GM18519 (cell line): ENCODE measurements around the gene ZCCHC7.
"Not testable (repeated sequence)": the region's sequence is repeated elsewhere in the genome, so short reads cannot be mapped to it uniquely, and the experiment has no call there.

Experiments used
- ATAC-seq: cut with Tn5 transposase; IDR thresholded peaks from one replicate; pipeline ENCODE4 v1.9.1; 2021; ENCODE audit warnings: mild to moderate bottlenecking, moderate library complexity; ENCODE audit not compliant: unreplicated experiment, low FRiP score

The ZCCHC7 gene

DNA sequence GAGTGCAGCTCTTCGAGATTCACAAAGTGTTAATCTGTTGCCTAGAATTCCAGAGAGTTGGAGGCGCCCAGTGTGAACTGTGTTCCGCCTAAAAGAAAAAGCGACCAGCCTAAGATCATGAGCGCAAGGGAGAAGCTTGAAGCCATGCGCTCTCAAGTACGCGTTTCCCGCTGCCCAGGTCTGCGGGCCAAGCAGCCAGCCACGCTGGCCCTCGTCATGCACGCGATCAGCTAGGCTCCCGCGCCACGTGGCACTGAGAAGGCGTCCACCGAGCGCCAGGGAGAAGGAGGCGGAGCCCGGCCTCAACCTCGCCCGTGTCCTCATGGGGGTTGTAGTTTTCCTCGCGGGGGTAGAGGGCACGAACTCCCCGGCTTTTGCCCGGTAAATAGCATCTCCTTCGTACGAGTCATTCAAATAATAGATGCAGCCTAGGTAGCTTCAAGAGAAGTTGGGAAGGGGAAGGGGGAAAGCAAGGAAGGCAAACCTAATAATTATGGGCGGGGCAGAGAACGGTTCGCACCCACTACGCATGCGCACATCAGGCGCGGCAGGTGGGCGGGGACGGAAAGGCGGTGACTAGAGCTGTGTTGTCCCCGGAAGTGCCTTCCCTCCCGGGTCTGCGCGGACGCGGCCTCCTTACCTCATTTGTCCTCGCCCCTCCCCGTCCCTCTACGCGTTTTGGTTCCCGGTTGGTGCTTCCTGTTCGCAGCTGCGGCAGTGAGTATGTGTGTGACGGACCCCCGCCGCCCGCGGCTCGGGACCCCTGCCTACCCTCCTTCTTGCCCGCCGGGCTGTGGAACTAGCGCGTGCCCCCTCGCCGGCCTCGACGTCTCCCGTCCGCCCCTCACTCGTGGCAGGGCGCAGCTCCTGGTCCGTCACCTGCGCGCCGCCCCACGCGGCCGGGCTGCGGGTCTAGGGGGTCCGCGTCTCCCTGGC is at the start of gene ZCCHC7:
Gene ZCCHC7, plus strand, starts transcription at position 668 of the 936 bp plus-strand sequence.
- ATAC-seq: peak; percentile 67

DNA sequence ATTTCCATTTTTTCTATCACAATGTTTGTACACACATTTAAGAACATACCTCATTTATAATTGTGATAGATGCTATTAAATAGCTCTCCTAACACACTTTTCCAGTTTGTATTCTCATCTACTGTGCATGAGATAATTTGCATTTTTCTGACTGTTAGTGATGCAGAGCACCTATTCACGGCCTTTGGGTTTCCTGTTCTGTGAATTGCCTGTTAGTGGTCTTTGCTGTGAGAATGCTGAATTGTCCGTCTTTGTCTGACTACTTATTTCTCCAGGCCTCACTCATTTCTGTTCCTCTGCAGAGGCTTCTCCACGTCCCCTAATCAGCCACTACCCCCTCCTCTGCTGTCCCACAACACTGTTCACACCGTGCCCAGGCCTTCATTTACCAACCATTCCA is 45.6 kb upstream of the ZCCHC7 start:
- ATAC-seq: not testable (repeated sequence)

GRCh38 chr9:37079370-37080164 is 40.8 kb upstream of the ZCCHC7 start:
- peak; percentile 59 for ATAC-seq

- ATAC-seq: peak; percentile 9
Measured at GRCh38 chr9:37080165-37080628, 40.2 kb upstream of the ZCCHC7 start.

DNA sequence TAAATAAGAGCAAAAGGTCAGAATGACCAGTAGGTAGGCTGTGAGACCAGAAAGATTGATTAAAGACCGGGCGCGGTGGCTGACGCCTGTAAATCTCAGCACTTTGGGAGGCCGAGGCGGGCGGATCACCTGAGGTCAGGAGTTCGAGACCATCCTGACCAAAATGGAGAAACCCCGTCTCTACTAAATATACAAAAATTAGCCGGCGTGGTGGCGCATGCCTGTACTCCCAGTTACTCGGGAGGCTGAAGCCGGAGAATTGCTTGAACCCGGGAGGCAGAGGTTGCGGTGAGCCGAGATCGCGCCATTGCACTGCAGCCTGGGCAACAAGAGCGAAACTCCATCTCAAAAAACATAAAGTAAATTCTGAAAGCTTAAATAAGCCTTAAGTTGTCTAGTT is 38.9 kb upstream of the ZCCHC7 start:
- not testable (repeated sequence) for ATAC-seq

GRCh38 chr9:37082214-37082765 is 38.1 kb upstream of the ZCCHC7 start:
- no peak for ATAC-seq

DNA sequence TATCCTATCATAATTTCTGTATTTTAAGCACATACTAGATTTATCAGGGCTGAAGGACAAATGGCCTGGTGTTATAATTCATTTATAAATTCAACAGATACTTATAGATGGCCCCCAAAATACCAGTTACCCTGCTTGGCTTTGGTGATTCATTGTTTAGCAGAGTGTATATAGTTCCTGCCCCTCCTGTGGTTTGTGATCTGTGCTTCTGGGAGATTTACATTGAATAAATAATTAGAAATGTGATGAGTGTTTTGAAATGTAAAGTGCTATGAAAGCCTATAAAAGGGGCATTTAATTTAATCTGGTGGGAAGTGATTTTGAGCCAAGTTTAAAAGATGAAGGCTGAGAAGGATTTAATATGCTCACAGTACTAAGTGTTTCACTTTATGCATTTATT is 36.7 kb upstream of the ZCCHC7 start:
- no peak for ATAC-seq

DNA sequence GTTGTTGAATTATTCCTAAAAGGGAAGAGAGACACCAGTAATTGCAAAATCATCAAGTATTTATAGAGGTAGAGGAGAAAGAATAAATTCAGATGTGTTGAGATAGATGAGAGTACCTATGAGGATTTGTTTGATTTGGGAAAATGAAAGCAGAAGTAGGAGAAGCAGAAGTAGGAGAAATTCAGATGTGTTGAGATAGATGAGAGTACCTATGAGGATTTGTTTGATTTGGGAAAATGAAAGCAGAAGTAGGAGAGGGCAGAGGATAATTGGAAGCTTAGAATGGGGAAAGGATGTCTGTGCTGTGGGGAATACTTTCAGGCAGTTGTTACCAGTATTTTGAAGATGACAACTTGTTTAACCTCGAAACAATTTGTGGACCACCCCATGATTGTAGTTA is 35.1 kb upstream of the ZCCHC7 start:
- ATAC-seq: no peak

DNA sequence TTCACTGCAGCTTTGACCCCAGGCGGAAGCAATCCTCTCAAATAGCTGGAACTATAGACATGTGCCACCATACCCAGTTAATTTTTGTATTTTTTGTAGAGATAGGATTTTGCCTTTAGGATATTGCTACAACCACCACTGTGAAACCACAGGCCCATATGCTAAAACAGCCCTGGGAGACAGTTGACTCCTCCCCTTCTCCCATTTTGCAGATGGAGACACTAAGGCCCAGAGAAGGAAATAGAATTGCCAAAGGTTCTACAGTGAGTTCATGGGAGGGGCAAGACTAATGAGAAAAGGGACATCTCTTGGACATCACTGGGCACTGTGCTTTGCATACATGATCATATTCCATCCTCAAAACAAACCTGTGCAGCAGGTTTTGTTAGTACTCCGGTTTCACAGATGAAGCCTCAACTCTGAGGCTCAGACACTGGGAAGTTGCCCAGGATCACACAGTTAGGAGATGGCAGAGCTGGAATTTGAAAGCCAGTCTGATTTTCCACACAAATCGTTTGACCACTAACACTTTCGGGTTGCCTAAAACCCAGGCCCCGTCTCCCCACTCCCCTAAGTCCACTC is 27.6 kb upstream of the ZCCHC7 start:
- not testable (repeated sequence) for ATAC-seq

DNA sequence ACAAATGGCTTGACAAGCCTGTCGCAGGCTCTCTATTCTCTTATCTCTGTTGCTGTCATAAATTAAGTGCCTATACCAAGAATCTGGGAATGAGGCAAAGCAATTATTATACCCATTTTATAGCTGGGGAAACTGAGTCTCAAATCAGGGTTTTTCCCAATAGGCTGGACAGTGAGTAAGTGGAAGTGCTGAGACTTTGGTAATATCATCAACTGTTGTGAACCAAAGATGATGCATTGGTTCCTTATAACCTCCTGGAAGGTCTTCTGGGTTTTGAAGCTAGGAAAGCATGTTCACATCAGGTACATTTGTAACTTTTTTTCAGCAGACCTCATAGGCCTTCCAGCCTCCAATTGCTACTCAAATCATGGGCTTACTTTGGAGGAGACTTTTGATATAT is 25.6 kb upstream of the ZCCHC7 start:
- no peak for ATAC-seq

GRCh38 chr9:37096628-37097027 is 23.7 kb upstream of the ZCCHC7 start:
- ATAC-seq: no peak

DNA sequence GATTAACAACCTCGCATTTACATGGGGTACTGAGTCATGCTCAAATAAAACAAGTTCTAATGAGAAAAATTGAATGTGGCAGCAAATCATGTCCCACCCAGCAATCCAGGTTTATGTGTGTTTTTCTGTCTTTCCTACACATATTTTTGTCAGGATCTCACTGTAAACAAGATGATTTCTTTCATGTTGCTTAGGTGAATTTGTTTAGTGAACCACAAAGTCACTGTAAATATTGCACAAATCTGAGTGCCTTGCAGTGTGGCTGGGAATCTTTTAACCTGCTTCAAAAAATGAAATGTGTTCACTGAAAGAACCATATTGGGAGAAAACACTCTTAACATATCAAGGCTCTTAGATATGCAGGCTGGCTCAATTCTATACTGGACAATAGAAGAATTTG is 23.1 kb upstream of the ZCCHC7 start:
- ATAC-seq: no peak

- no peak for ATAC-seq
Measured at GRCh38 chr9:37100327-37100726, 20.0 kb upstream of the ZCCHC7 start.

DNA sequence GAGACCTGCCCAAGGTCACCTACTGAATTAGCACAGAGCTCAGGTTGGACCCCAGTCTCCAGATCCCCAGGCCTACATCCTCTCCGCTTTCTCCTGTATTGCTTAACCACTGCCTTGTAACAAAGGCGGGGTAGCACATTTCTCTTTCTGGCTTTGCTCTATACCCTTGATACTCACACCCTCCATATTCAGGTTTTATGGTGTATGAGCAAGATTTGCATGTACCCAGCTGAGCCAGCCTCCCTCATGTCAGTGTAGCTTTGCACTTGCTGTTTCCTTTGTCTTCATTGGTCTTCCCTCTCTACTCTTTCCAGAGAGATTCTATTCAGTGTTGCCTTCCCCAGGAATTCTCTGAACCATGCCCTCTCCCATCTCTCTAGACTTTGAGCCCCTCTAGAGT is 19.6 kb upstream of the ZCCHC7 start:
- no peak for ATAC-seq

DNA sequence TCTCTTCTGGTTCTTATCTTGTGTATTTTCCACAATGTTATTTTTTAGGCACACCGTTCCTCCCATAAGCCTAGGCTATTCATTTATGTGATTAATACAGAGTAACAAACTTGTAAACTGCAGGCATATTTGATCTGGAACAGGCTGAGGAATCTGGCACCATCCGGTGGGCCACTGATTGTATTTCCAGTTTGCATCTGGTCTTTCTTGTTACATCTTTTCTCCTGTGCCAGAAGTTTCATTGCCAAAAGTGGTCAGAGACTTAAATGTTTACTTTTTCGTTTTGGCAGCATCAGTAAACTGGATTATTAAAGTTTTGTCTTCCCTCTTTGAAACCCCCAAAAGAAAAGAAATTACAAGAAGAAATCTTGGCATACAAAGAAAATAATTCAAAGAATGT is 17.9 kb upstream of the ZCCHC7 start:
- no peak for ATAC-seq

- ATAC-seq: no peak
Measured at GRCh38 chr9:37104183-37104889, 16.0 kb upstream of the ZCCHC7 start.

DNA sequence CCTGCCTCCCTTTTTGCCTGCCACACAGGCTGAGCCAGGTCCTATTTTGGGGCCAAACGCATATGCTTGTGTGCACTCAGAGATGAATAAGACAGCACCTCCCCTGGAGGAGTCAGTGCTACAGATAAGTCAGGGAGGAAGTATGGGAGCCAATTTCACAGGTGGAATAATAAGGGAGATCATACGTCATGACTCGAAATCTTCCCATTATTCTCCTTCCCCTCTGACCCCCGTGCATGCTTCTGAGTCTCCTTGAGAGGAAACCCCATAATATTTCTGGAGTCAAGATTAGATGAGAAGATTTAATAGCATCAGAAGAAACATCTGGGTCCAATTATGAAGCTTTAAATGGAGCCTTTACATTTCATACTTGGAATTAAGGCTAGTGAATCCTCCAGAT is 15.1 kb upstream of the ZCCHC7 start:
- no peak for ATAC-seq

DNA sequence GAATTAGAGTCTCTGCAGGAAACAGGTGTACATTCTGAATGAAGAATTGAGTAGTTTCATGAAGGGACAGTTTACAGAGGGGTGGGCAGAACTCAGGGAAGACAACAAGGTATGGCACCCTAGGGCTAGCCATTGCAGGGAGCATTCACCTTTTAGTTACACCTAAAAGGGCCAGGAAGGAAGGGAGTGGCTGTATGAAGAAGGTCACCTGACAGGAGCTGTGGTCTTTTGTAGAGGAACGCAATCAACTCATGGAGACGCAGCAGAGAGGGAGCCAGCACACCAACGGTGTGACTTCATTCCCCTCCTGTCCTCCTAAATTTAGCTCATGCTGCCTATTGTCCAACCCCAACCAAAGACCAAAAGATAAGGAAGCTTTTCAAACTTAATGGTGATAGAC is 12.7 kb upstream of the ZCCHC7 start:
- ATAC-seq: no peak

- ATAC-seq: not testable (repeated sequence)
Measured at GRCh38 chr9:37114442-37114841, 5.9 kb upstream of the ZCCHC7 start.

DNA sequence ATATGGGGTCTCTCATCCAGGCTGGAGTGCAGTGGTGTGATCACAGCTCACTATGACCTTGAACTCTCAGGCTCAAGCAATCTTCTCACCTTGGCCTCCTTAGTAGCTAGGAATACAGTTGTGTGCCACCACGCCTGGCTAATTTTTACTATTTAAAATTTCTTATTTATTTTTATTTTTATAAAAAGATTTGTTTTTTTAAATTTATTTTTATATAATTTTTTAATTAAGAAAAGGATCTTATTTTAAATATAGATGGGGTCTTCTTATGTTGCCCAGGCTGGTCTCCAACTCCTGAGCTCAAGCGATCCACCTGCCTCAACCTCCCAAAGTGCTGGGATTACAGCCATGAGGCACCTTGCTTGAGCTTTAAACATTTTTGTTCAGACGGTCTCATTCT is 2.4 kb upstream of the ZCCHC7 start:
- no peak for ATAC-seq
